ENCODE results near the gene LAMC1.

The LAMC1 gene

GRCh38 chr1:183106166-183106565 is 82.9 kb downstream of the LAMC1 start:
- ChIA-PET POLR2A (interaction anchor here (0.6 kb wide), 1 partner anchor 14 kb away, joined by 3 read pairs; no protein-coding TSS in a partner anchor), CTCF (interaction anchor here (0.6 to 1.4 kb wide), 6 partner anchors 10 to 129 kb away, joined by 3 to 4 read pairs (median 3); no protein-coding TSS in a partner anchor)
- H3K4me3 ChIP-seq (ENCODE audit: low read depth, low read length) = no peak overlapping the region
- TF ChIP-seq, protein P1, sequence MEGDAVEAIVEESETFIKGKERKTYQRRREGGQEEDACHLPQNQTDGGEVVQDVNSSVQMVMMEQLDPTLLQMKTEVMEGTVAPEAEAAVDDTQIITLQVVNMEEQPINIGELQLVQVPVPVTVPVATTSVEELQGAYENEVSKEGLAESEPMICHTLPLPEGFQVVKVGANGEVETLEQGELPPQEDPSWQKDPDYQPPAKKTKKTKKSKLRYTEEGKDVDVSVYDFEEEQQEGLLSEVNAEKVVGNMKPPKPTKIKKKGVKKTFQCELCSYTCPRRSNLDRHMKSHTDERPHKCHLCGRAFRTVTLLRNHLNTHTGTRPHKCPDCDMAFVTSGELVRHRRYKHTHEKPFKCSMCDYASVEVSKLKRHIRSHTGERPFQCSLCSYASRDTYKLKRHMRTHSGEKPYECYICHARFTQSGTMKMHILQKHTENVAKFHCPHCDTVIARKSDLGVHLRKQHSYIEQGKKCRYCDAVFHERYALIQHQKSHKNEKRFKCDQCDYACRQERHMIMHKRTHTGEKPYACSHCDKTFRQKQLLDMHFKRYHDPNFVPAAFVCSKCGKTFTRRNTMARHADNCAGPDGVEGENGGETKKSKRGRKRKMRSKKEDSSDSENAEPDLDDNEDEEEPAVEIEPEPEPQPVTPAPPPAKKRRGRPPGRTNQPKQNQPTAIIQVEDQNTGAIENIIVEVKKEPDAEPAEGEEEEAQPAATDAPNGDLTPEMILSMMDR (IDR thresholded peaks at IDR 0.05; ENCODE audit: insufficient read depth, low read length, missing control alignments) = no peak
- DNase-seq (ENCODE audit: low read depth, low spot score) = no peak

GRCh38 chr1:183106746-183107145 is 83.5 kb downstream of the LAMC1 start:
- POLR2A ChIA-PET = interaction anchor here (0.5 kb wide), 1 partner anchor 67 kb away, joined by 3 read pairs; no protein-coding TSS in a partner anchor
- CTCF ChIA-PET = interaction anchor here (0.6 to 1.4 kb wide), 4 partner anchors 11 to 128 kb away, joined by 3 to 4 read pairs (median 3); no protein-coding TSS in a partner anchor
- TF ChIP-seq, protein P1 (IDR thresholded peaks at IDR 0.05; ENCODE audit: insufficient read depth, low read length, missing control alignments) = no peak

GRCh38 chr1:183110326-183110880 is 87.2 kb downstream of the LAMC1 start:
- POLR2A ChIA-PET = no interaction called here
- TF ChIP-seq, protein P1 (IDR thresholded peaks at IDR 0.05; ENCODE audit: insufficient read depth, low read length, missing control alignments) = no peak
- no peak for DNase-seq (ENCODE audit: low read depth, low spot score)
- no peak overlapping the region for H3K4me3 ChIP-seq (ENCODE audit: low read depth, low read length)
- CTCF ChIA-PET = interaction anchor here (1.6 kb wide), 1 partner anchor 13 kb away, joined by 4 read pairs; no protein-coding TSS in a partner anchor

More at GRCh38 chr1:183106746-183107145, 83.5 kb downstream of the LAMC1 start:
- H3K4me3 ChIP-seq (ENCODE audit: low read depth, low read length) = no peak overlapping the region
- no peak for DNase-seq (ENCODE audit: low read depth, low spot score)

GRCh38 chr1:183114441-183114840 is 91.2 kb downstream of the LAMC1 start:
- DNase-seq (ENCODE audit: low read depth, low spot score) = no peak
- ChIA-PET CTCF (interaction anchor here (2.3 kb wide), 1 partner anchor 152 kb away, joined by 9 read pairs; no protein-coding TSS in a partner anchor), POLR2A (no interaction called here)

DNA sequence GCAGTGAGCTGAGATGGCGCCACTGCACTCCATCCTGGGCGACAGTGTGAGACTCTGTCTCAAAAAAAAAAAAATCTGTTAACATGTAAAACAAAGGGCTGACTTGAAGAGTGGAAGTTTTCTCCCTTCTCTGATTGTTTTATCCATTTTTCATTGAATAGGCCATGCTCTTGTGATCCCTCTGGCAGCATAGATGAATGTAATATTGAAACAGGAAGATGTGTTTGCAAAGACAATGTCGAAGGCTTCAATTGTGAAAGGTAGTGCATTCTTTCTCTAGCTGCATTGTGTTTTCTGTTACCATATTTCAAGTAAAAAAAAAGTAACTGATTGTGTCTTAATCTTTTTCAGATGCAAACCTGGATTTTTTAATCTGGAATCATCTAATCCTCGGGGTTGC is 93.2 kb downstream of the LAMC1 start:
- POLR2A ChIA-PET = no interaction called here
- TF ChIP-seq, protein P1 (IDR thresholded peaks at IDR 0.05; ENCODE audit: insufficient read depth, low read length, missing control alignments) = no peak
- H3K4me3 ChIP-seq (ENCODE audit: low read depth, low read length) = no peak overlapping the region
- DNase-seq (ENCODE audit: low read depth, low spot score) = no peak
- CTCF ChIA-PET = interaction anchor here (1.4 kb wide), 1 partner anchor 166 kb away, joined by 6 read pairs; no protein-coding TSS in a partner anchor

More at GRCh38 chr1:183114441-183114840, 91.2 kb downstream of the LAMC1 start:
- TF ChIP-seq, protein P1 (IDR thresholded peaks at IDR 0.05; ENCODE audit: insufficient read depth, low read length, missing control alignments) = no peak
- no peak overlapping the region for H3K4me3 ChIP-seq (ENCODE audit: low read depth, low read length)

GRCh38 chr1:183121609-183122008 is 98.4 kb downstream of the LAMC1 start:
- ChIA-PET CTCF (no interaction called here), POLR2A (no interaction called here)
- DNase-seq (ENCODE audit: low read depth, low spot score) = no peak
- TF ChIP-seq, protein P1 (IDR thresholded peaks at IDR 0.05; ENCODE audit: insufficient read depth, low read length, missing control alignments) = no peak
- no peak overlapping the region for H3K4me3 ChIP-seq (ENCODE audit: low read depth, low read length)
